ENCODE data around the gene DOLK.
A peak's percentile ranks its signal among the peaks of the same experiment; 100 is the strongest.
"Not testable (repeated sequence)": the region's sequence is repeated elsewhere in the genome, so short reads cannot be mapped to it uniquely, and the experiment has no call there.

Gene DOLK

GRCh38 chr9:128947527-128948301, at the start of gene DOLK, which contains the start of gene NUP188:
TSS of gene DOLK (minus strand) at chr9:128947603. CDS start at chr9:128947303, 300 bp downstream.
TSS of gene NUP188 (plus strand) at chr9:128947699. CDS start at chr9:128947720, 21 bp downstream.
- Mint-ChIP-seq H3K4me3 (peak within 1 kb of the TSS; percentile 99), H3K27ac (peak within 1 kb of the TSS; percentile 98), H3K4me1 (ENCODE audit: low read depth) (peaks cover 24% of the 10 kb centered on the region), H3K36me3 (peaks cover 4% of the 10 kb centered on the region), H3K27me3 (no peaks in the 10 kb centered on the region), H3K9me3 (ENCODE audit: low read depth) (no peaks in the 10 kb centered on the region)

GRCh38 chr9:128995791-128996190, 48.4 kb upstream of the DOLK start:
- Mint-ChIP-seq H3K27me3 (no peaks in the 10 kb centered on the region), H3K27ac (no peak overlapping the region), H3K9me3 (ENCODE audit: low read depth) (no peaks in the 10 kb centered on the region), H3K36me3 (peaks cover 13% of the 10 kb centered on the region), H3K4me1 (ENCODE audit: low read depth) (peaks cover 9% of the 10 kb centered on the region), H3K4me3 (no peak overlapping the region)

- no peaks in the 10 kb centered on the region for H3K27me3 Mint-ChIP-seq
- no peak overlapping the region for H3K27ac Mint-ChIP-seq
- no peaks in the 10 kb centered on the region for H3K9me3 Mint-ChIP-seq (ENCODE audit: low read depth)
- no peak overlapping the region for H3K4me3 Mint-ChIP-seq
- H3K4me1 Mint-ChIP-seq (ENCODE audit: low read depth), result peaks cover 9% of the 10 kb centered on the region
- H3K36me3 Mint-ChIP-seq, result peaks cover 16% of the 10 kb centered on the region
These were observed 45.6 kb upstream of the DOLK start for GRCh38 chr9:128992995-128993394.

DNA sequence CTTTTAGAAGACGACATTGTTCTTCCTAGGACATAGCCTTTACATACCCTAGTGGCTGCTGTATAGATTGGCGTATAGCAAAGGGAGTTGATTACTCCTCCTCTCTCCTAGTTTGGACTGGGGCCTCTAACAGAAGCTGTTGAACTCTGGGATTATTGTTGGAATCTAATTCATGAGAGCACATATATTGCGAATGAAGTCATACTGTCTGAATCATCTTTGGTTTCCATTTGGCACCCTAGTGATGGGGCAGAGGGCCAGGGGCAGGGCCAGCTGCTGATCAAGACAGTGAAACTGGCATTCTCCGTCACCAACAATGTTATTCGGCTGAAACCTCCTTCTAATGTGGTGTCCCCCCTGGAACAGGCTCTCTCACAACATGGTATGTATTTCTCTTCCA, 40.4 kb upstream of the DOLK start:
- H3K27ac Mint-ChIP-seq, result no peak overlapping the region
- H3K27me3 Mint-ChIP-seq, result no peaks in the 10 kb centered on the region
- no peaks in the 10 kb centered on the region for H3K4me1 Mint-ChIP-seq (ENCODE audit: low read depth)
- H3K4me3 Mint-ChIP-seq, result no peak overlapping the region
- H3K9me3 Mint-ChIP-seq (ENCODE audit: low read depth), result no peaks in the 10 kb centered on the region
- H3K36me3 Mint-ChIP-seq, result peaks cover 12% of the 10 kb centered on the region

DNA sequence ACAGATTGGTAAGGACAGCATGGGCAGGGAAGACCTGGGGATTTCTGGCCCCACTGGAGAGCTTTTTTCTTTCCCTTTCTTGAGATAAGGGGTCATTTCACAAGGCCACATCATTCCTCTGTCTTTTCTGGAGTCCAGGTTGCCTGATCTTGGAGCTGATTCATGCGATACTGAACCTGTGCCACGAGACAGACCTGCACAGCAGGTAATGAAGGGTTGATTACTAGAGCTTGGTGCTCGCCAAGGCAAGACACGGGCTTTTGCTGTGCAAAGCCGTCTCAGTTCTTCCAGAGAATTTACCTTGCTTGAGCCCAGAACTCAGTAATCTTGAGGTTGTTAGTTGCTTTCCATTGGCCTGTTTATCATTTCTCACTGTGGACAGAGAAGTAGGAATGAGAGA, 39.3 kb upstream of the DOLK start:
- no peaks in the 10 kb centered on the region for H3K27me3 Mint-ChIP-seq
- H3K9me3 Mint-ChIP-seq (ENCODE audit: low read depth), result no peaks in the 10 kb centered on the region
- no peak overlapping the region for H3K4me3 Mint-ChIP-seq
- H3K4me1 Mint-ChIP-seq (ENCODE audit: low read depth), result no peaks in the 10 kb centered on the region
- peaks cover 10% of the 10 kb centered on the region for H3K36me3 Mint-ChIP-seq
- no peak overlapping the region for H3K27ac Mint-ChIP-seq

GRCh38 chr9:128983536-128983935, 36.1 kb upstream of the DOLK start:
- no peak overlapping the region for H3K4me3 Mint-ChIP-seq
- peaks cover 19% of the 10 kb centered on the region for H3K36me3 Mint-ChIP-seq
- H3K27ac Mint-ChIP-seq, result no peak overlapping the region
- H3K9me3 Mint-ChIP-seq (ENCODE audit: low read depth), result no peaks in the 10 kb centered on the region
- no peaks in the 10 kb centered on the region for H3K27me3 Mint-ChIP-seq
- H3K4me1 Mint-ChIP-seq (ENCODE audit: low read depth), result no peaks in the 10 kb centered on the region

GRCh38 chr9:128979111-128979510, 31.7 kb upstream of the DOLK start:
- peaks cover 16% of the 10 kb centered on the region for H3K36me3 Mint-ChIP-seq
- H3K9me3 Mint-ChIP-seq (ENCODE audit: low read depth), result no peaks in the 10 kb centered on the region
- H3K27me3 Mint-ChIP-seq, result no peaks in the 10 kb centered on the region
- no peaks in the 10 kb centered on the region for H3K4me1 Mint-ChIP-seq (ENCODE audit: low read depth)
- no peak overlapping the region for H3K27ac Mint-ChIP-seq
- H3K4me3 Mint-ChIP-seq, result no peak overlapping the region

DNA sequence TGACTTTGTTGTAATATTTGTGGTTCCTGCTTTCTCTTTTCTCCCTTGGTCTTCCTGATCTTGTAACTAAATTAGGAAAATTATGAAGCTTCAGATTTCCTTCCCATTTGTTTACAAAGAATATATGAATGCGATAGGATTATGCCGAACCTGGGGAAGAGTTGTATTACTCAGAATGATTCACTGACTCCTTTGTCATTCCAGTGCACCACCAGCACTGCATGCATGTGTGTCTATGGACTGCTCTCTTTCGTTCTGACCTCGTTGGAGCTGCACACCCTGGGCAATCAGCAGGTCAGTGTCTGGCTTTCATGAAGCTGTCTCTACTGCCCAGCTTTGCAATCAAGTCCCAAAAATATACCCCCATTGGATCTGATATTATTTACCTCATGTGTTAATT, 25.6 kb upstream of the DOLK start:
- H3K27me3 Mint-ChIP-seq, result no peaks in the 10 kb centered on the region
- H3K4me1 Mint-ChIP-seq (ENCODE audit: low read depth), result peaks cover 2% of the 10 kb centered on the region
- no peak overlapping the region for H3K27ac Mint-ChIP-seq
- H3K9me3 Mint-ChIP-seq (ENCODE audit: low read depth), result no peaks in the 10 kb centered on the region
- H3K36me3 Mint-ChIP-seq, result peaks cover 19% of the 10 kb centered on the region
- H3K4me3 Mint-ChIP-seq, result no peak overlapping the region

- peaks cover 2% of the 10 kb centered on the region for H3K4me1 Mint-ChIP-seq (ENCODE audit: low read depth)
- peaks cover 16% of the 10 kb centered on the region for H3K36me3 Mint-ChIP-seq
These were observed 22.1 kb upstream of the DOLK start for GRCh38 chr9:128969491-128969890.

DNA sequence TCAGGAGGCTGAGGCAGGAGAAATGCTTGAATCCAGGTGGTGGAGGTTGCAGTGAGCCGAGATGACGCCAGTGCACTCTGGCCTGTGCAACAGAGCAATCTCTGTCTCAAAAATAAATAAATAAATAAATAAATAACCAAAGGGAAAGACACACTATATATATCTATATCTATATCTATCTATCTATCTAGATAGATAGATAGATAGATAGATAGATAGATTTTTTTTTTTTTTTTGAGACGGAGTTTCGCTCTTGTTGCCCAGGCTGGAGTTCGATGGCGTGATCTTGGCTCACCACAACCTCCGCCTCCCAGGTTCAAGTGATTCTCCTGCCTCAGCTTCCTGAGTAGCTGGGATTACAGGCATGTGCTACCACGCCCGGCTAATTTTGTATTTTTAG, 14.0 kb upstream of the DOLK start:
- H3K27me3 Mint-ChIP-seq; H3K9me3 Mint-ChIP-seq (ENCODE audit: low read depth); H3K36me3 Mint-ChIP-seq; H3K27ac Mint-ChIP-seq; H3K4me1 Mint-ChIP-seq (ENCODE audit: low read depth); H3K4me3 Mint-ChIP-seq: not testable (repeated sequence)

More at GRCh38 chr9:128969491-128969890, 22.1 kb upstream of the DOLK start:
- Mint-ChIP-seq H3K27ac (no peak overlapping the region), H3K9me3 (ENCODE audit: low read depth) (no peaks in the 10 kb centered on the region), H3K4me3 (no peak overlapping the region), H3K27me3 (no peaks in the 10 kb centered on the region)

- H3K27ac Mint-ChIP-seq, result peak overlapping the region; percentile 98
- H3K4me3 Mint-ChIP-seq, result peak overlapping the region; percentile 99
- H3K9me3 Mint-ChIP-seq (ENCODE audit: low read depth), result no peaks in the 10 kb centered on the region
- peaks cover 22% of the 10 kb centered on the region for H3K4me1 Mint-ChIP-seq (ENCODE audit: low read depth)
- peaks cover 4% of the 10 kb centered on the region for H3K36me3 Mint-ChIP-seq
- no peaks in the 10 kb centered on the region for H3K27me3 Mint-ChIP-seq
These were observed 201 bp downstream of the DOLK start for GRCh38 chr9:128947277-128947526.

DNA sequence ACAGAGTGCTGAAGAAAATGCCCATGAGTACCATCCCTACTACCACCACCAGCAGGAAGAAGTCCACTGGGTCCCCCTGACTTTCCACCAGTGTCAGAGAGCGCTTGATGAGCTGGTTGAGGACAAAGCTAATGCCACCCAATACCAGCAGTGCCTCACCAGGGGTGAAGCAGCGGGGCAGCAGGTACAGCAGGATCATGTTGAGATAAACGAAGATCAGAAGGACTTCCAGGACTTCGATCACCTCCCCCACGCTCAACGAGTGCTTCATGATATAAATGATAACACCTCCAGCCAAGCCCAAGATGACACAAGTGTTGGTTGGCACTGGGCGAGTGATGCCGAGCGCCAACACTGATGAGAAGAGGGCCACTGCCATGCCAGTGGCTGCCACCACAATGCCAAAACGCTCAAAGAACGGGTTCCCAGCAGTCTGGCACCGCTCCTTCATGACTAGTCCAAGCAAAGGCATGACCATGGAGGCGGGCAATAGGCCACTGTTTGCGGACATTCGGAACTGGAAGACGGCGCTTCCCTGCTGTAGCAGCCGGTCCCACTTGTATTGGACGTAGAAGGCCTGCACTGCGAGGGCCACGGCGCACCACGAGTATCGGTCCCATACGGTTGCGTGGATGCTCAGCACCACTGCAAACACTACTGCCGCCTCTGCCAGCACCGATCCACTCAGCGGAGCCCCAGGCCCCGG, 679 bp downstream of the DOLK start:
- Mint-ChIP-seq H3K4me1 (ENCODE audit: low read depth) (peaks cover 22% of the 10 kb centered on the region), H3K27ac (peak overlapping the region; percentile 98), H3K9me3 (ENCODE audit: low read depth) (no peaks in the 10 kb centered on the region), H3K36me3 (peaks cover 4% of the 10 kb centered on the region), H3K27me3 (no peaks in the 10 kb centered on the region), H3K4me3 (peak overlapping the region; percentile 99)

DNA sequence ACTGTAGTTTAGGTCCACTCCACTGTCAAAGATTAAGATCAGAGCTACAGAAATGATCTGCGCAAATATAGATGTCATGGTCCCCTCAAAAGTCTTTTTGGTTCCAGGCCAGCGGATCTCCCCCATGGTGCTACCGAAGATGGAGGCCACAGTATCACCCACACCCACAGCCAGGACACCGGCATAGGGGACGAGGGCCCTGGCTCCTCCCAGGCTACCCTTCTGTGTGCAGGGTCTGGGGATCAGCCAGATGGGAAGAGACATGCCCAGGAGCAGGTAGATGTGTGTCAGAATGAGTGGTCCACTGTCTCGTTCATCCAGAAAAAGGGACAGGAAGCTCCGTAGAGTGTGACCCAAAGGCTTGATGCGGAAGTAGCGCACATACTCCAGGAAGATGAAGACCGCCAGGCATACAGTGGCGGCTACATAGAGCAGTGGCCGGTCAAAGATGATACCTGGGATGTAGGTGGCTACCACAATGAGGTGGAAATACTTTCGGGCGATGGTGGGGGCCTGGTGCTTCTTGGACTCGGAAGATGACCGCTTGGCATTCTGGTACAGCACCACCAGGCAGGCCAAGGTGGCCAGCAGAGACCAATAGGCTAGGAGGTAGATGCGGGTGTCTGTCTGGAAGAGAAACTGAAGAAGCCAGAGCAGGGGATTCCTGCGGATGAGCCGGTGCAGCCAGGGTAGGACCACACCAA, 1.5 kb downstream of the DOLK start:
- H3K27ac Mint-ChIP-seq, result peak overlapping the region; percentile 98
- peaks cover 20% of the 10 kb centered on the region for H3K4me1 Mint-ChIP-seq (ENCODE audit: low read depth)
- peaks cover 4% of the 10 kb centered on the region for H3K36me3 Mint-ChIP-seq
- no peaks in the 10 kb centered on the region for H3K9me3 Mint-ChIP-seq (ENCODE audit: low read depth)
- peak overlapping the region; percentile 99 for H3K4me3 Mint-ChIP-seq
- no peaks in the 10 kb centered on the region for H3K27me3 Mint-ChIP-seq

DNA sequence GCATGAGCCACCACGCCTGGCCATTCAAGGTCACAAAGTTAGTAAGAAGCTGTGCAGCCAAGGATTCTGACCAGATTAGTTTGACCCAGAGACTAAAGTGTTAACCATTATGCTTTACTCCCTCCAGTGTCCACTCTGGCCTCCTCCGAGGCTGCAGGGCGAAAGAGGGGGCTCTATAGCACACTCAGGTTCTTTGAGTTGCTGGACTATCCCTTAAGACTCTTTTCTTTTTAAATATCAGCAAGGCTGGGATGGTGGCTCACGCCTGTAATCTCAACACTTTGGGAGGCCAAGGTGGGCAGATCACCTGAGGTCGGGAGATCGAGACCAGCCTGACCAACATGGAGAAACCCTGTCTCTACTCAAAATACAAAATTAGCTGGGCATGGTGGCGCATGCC, 2.4 kb downstream of the DOLK start:
- not testable (repeated sequence) for H3K4me3 Mint-ChIP-seq; H3K36me3 Mint-ChIP-seq; H3K27ac Mint-ChIP-seq; H3K9me3 Mint-ChIP-seq (ENCODE audit: low read depth); H3K27me3 Mint-ChIP-seq
- peaks cover 20% of the 10 kb centered on the region for H3K4me1 Mint-ChIP-seq (ENCODE audit: low read depth)

GRCh38 chr9:128943832-128944620, 3.4 kb downstream of the DOLK start:
- Mint-ChIP-seq H3K27ac (no peak overlapping the region), H3K4me3 (no peak overlapping the region), H3K36me3 (peaks cover 4% of the 10 kb centered on the region), H3K4me1 (ENCODE audit: low read depth) (peaks cover 20% of the 10 kb centered on the region), H3K27me3 (no peaks in the 10 kb centered on the region), H3K9me3 (ENCODE audit: low read depth) (no peaks in the 10 kb centered on the region)
